IMR-90 (cell line): ENCODE measurements around the gene PTGDS. TPM values are rescaled to one million over a fixed set of nuclear protein-coding genes. Genes with fewer than 3 reads are reported as not detected.

Source experiments
- ATAC-seq: fragments of 200-7000 bp; cut with Tn5 transposase; 2 replicates; pipeline ENCODE4 v1.9.1; 2020; ENCODE audit warnings: low read depth, mild to moderate bottlenecking, moderate library complexity
- BruUV-seq: library from RNA; stranded (reverse); fragments of 400-500 nt; replicated peaks from 2 replicates; lab custom pipeline; 2021; lab: Mats Ljungman, UMichigan
- CTCF ChIA-PET: fragments of 300-600 bp; formaldehyde crosslinking; extraction: SDS; loops from one replicate; lab custom pipeline; 2021; ENCODE audit warnings: antibody characterized with exemption; lab: Yijun Ruan, JAX
- POLR2A ChIA-PET: fragments of 300-600 bp; sonication (Branson Sonifier 250); formaldehyde crosslinking; loops from one replicate; lab custom pipeline; 2022; ENCODE audit warnings: antibody characterized with exemption; ENCODE audit not compliant: unreplicated experiment; lab: Charles Lee
- DNase-seq: peaks from one replicate; pipeline ENCODE4 v3.0.0; 2013
- H2AFZ ChIP-seq: replicated peaks from 2 replicates; pipeline ENCODE3; 2013; ENCODE audit warnings: low read length, mild to moderate bottlenecking; ENCODE audit not compliant: poor library complexity
- H2AK5ac ChIP-seq: 2 replicates; pipeline ENCODE4 v1.6.1; 2013; ENCODE audit warnings: low read depth, low read length, inconsistent platforms
- H2AK9ac ChIP-seq: replicated peaks from 2 replicates; pipeline ENCODE3; 2013; ENCODE audit warnings: mild to moderate bottlenecking, low read depth, low read length, moderate library complexity; ENCODE audit not compliant: poor library complexity
- H2BK120ac ChIP-seq: 2 replicates; pipeline ENCODE4 v1.6.1; 2013; ENCODE audit warnings: low read depth, low read length, inconsistent platforms
- H2BK15ac ChIP-seq: 3 replicates; pipeline ENCODE4 v1.6.1; 2013; ENCODE audit warnings: low read depth, low read length, inconsistent platforms
- H2BK20ac ChIP-seq: 2 replicates; pipeline ENCODE4 v1.6.1; 2013; ENCODE audit warnings: low read depth, mild to moderate bottlenecking, inconsistent platforms, low read length, moderate library complexity
- H2BK5ac ChIP-seq: 2 replicates; pipeline ENCODE4 v1.6.1; 2013; ENCODE audit warnings: mild to moderate bottlenecking, low read depth, low read length, inconsistent platforms; ENCODE audit not compliant: poor library complexity, severe bottlenecking
- H3K14ac ChIP-seq: replicated peaks from 2 replicates; pipeline ENCODE4 v1.6.1; 2013; ENCODE audit warnings: low read depth, low read length, inconsistent platforms
- H3K18ac ChIP-seq: 2 replicates; pipeline ENCODE4 v1.6.1; 2013; ENCODE audit warnings: low read depth, low read length, control low read depth
- H3K23ac ChIP-seq: 2 replicates; pipeline ENCODE4 v1.6.1; 2013; ENCODE audit warnings: low read depth, low read length, inconsistent platforms
- H3K27ac ChIP-seq: 2 replicates; pipeline ENCODE4 v1.5.1; 2013; ENCODE audit warnings: mild to moderate bottlenecking, control low read depth, low read length; ENCODE audit not compliant: insufficient read depth
- H3K27me3 ChIP-seq: 2 replicates; pipeline ENCODE4 v1.6.1; 2013; ENCODE audit warnings: low read length; ENCODE audit not compliant: control insufficient read depth, insufficient read depth
- H3K36me3 ChIP-seq: 2 replicates; pipeline ENCODE4 v1.6.1; 2013; ENCODE audit warnings: low read length, mixed read lengths; ENCODE audit not compliant: control insufficient read depth, insufficient read depth
- H3K4ac ChIP-seq: 2 replicates; pipeline ENCODE4 v1.6.1; 2013; ENCODE audit warnings: low read depth, low read length, inconsistent platforms
- H3K4me1 ChIP-seq: 2 replicates; pipeline ENCODE4 v1.6.1; 2013; ENCODE audit warnings: low read length, mixed read lengths; ENCODE audit not compliant: control insufficient read depth, insufficient read depth
- H3K4me2 ChIP-seq: 2 replicates; pipeline ENCODE4 v1.6.1; 2013; ENCODE audit warnings: low read depth, mild to moderate bottlenecking, control low read depth, low read length, moderate library complexity
- H3K4me3 ChIP-seq: 2 replicates; pipeline ENCODE4 v1.5.1; 2013; ENCODE audit warnings: low read depth, mild to moderate bottlenecking, control low read depth, low read length, moderate library complexity; ENCODE audit not compliant: insufficient read depth
- H3K56ac ChIP-seq: 2 replicates; pipeline ENCODE4 v1.6.1; 2013; ENCODE audit warnings: low read length, inconsistent platforms; ENCODE audit not compliant: insufficient read depth; ENCODE audit errors: extremely low read depth
- H3K79me1 ChIP-seq, 2 experiments: 2 replicates each; pipeline ENCODE4 v1.6.1; 2013; ENCODE audit warnings: low read length in 2 of 2, inconsistent platforms in 1 of 2, low read depth in 1 of 2
- H3K9ac ChIP-seq: 2 replicates; pipeline ENCODE4 v1.6.1; 2013; ENCODE audit warnings: low read depth, low read length, control low read depth
- H3K9me1 ChIP-seq: 2 replicates; pipeline ENCODE4 v1.6.1; 2013; ENCODE audit warnings: low read length, inconsistent platforms; ENCODE audit not compliant: insufficient read depth
- H3K9me3 ChIP-seq: 2 replicates; pipeline ENCODE4 v1.6.1; 2013; ENCODE audit warnings: low read length; ENCODE audit not compliant: control insufficient read depth, insufficient read depth
- H4K20me1 ChIP-seq: 2 replicates; pipeline ENCODE4 v1.6.1; 2013; ENCODE audit warnings: low read length, inconsistent platforms; ENCODE audit not compliant: insufficient read depth
- H4K5ac ChIP-seq: 2 replicates; pipeline ENCODE4 v1.6.1; 2013; ENCODE audit warnings: mild to moderate bottlenecking, low read depth, low read length, control low read depth
- H4K8ac ChIP-seq, 2 experiments: 2 replicates each; pipeline ENCODE4 v1.6.1; 2013; ENCODE audit warnings: low read depth in 2 of 2, low read length in 2 of 2, control low read depth in 1 of 2, inconsistent platforms in 1 of 2
- H4K91ac ChIP-seq: 2 replicates; pipeline ENCODE4 v1.6.1; 2013; ENCODE audit warnings: low read depth, low read length, inconsistent platforms; ENCODE audit not compliant: insufficient read depth
- FOS ChIP-seq: fragments of 150-350 bp; IDR thresholded peaks from 2 replicates; pipeline ENCODE4 v1.6.1; 2016; ENCODE audit warnings: low read depth, low read length
- RFX5 ChIP-seq: IDR thresholded peaks from 2 replicates; pipeline ENCODE4 v1.8.0; 2012; ENCODE audit warnings: low read depth, mild to moderate bottlenecking, low read length, moderate library complexity
- USF2 ChIP-seq: fragments of 150-350 bp; IDR thresholded peaks from 2 replicates; pipeline ENCODE4 v1.6.1; 2017; ENCODE audit warnings: mild to moderate bottlenecking, antibody characterized with exemption, low read length, low read depth
- whole genome bisulfite sequencing, 2 experiments: methylation state at CpG; one replicate each; pipeline versions ENCODE4 v1.1.5 to v1.1.7; 2013; ENCODE audit warnings: missing lambda C conversion rate in 2 of 2; ENCODE audit not compliant: insufficient read length in 1 of 2; ENCODE audit errors: extremely low coverage in 2 of 2; 5-methylcytosine and 5-hydroxymethylcytosine counted together
- dilution Hi-C: fragments of 300-500 bp; cut with HindIII; formaldehyde crosslinking; loops from one replicate; pipeline ENCODE4 v1.14.3; 2018; ENCODE audit warnings: low sequenced_read_pairs; ENCODE audit not compliant: unreplicated experiment
- in situ Hi-C: fragments of 300-500 bp; cut with MboI; formaldehyde crosslinking; loops from 3 replicates; pipeline ENCODE4 v1.14.3; 2019; ENCODE audit warnings: low sequenced_read_pairs, inconsistent platforms, mixed read lengths
- intact Hi-C: fragments of 100-400 bp; cut with micrococcal nuclease; formaldehyde crosslinking; loops from 2 replicates; pipeline ENCODE4 v1.10.0; 2022
- polyA plus RNA-seq, 3 experiments: library from polyadenylated mRNA; depleted of rRNA; stranded (reverse); fragments of >200 nt; gene quantifications; 2 replicates each; pipeline ENCODE4 v1.2.3, GENCODE V29; 2012; ENCODE audit warnings: low replicate concordance in 1 of 3
- total RNA-seq: library from RNA; depleted of rRNA; stranded (reverse); fragments of >200 nt; gene quantifications from 2 replicates; pipeline ENCODE4 v1.2.3, GENCODE V29; 2012

The PTGDS gene
- total and polyA plus RNA-seq, 2 of the 4 experiments (the other 2 are of a cell fraction), result 1.2 TPM; not detected in 1

- H3K79me1 ChIP-seq, result no peaks in the 10 kb centered on the region
- H3K9ac ChIP-seq, result no peak overlapping the region
- no peak overlapping the region for H2BK5ac ChIP-seq
- H3K9me3 ChIP-seq, result no peaks in the 10 kb centered on the region
- H3K27ac ChIP-seq, result no peak overlapping the region
- no peak overlapping the region for H2AK5ac ChIP-seq
- POLR2A ChIA-PET, result no interaction called here
- H2BK15ac ChIP-seq, result no peak overlapping the region
- H3K56ac ChIP-seq, result no peak overlapping the region
- no peak overlapping the region for H2BK20ac ChIP-seq
- dilution Hi-C loops (no loop called here), intact Hi-C loops (no loop called here), in situ Hi-C loops (no loop called here)
- no peak overlapping the region for H3K14ac ChIP-seq
- no peak overlapping the region for H3K18ac ChIP-seq
- H4K8ac ChIP-seq, result no peak overlapping the region
- BruUV-seq, result no TSS peak
- CTCF ChIA-PET, result no interaction called here
- H2AK9ac ChIP-seq, result no peak overlapping the region
- TF ChIP-seq USF2, result no peak
- no peak for TF ChIP-seq RFX5
- no peak for TF ChIP-seq FOS
- no peak overlapping the region for H4K91ac ChIP-seq
- H3K4me1 ChIP-seq, result no peaks in the 10 kb centered on the region
- H3K4me3 ChIP-seq, result no peak overlapping the region
- no peak overlapping the region for H2BK120ac ChIP-seq
- no peaks in the 10 kb centered on the region for H3K9me1 ChIP-seq
- no peaks in the 10 kb centered on the region; the same call in 1 of the 2 replicates for H4K20me1 ChIP-seq
- H4K5ac ChIP-seq, result no peak overlapping the region
- 95% methylated on average over 11 of the region's 45 CpGs; no CpG with 5 or more reads in 1 of the 2 experiments for WGBS, 2 experiments
- no peak for ATAC-seq
- no peak for DNase-seq
- peaks cover 30% of the 10 kb centered on the region; the same call in 1 of the 2 replicates for H3K36me3 ChIP-seq
- H3K23ac ChIP-seq, result no peak overlapping the region
- no peaks in the 10 kb centered on the region for H3K27me3 ChIP-seq
- no peak overlapping the region for H3K4ac ChIP-seq
- H2AFZ ChIP-seq, result no peak overlapping the region
- no peak overlapping the region for H3K4me2 ChIP-seq
Observed at GRCh38 chr9:137017791-137018497, 40.6 kb downstream of the PTGDS start.
